LHCN-M2 (cell line): ENCODE results near the gene MT1E. TPM values are rescaled to one million over a fixed set of nuclear protein-coding genes. Genes with fewer than 3 reads are reported as not detected.
"Not testable (repeated sequence)": the region's sequence is repeated elsewhere in the genome, so short reads cannot be mapped to it uniquely, and the experiment has no call there.

Experiments used
- DNase-seq: peaks from one replicate; pipeline ENCODE4 v3.0.0-alpha.2; 2012; ENCODE audit warnings: low read depth
- total RNA-seq: library from RNA; depleted of rRNA; stranded (reverse); fragments of >200 nt; gene quantifications from 2 replicates; pipeline ENCODE4 v1.2.3, GENCODE V29; 2014; rRNA removed

The MT1E gene
- total RNA-seq, 1 experiment from 2014 or later = 733 TPM

GRCh38 chr16:56671691-56672090, 46.1 kb downstream of the MT1E start:
- DNase-seq = not testable (repeated sequence)

GRCh38 chr16:56672171-56672570, 46.6 kb downstream of the MT1E start:
- DNase-seq = not testable (repeated sequence)

- no peak for DNase-seq
Observed at GRCh38 chr16:56672761-56673536, 47.4 kb downstream of the MT1E start.

- DNase-seq = no peak
Observed at GRCh38 chr16:56673921-56674320, 48.3 kb downstream of the MT1E start.

- not testable (repeated sequence) for DNase-seq
Observed at GRCh38 chr16:56674570-56674969, 49.0 kb downstream of the MT1E start.

GRCh38 chr16:56675685-56676210, 50.2 kb downstream of the MT1E start:
- DNase-seq = no peak

Other genes starting within 250 kb of the MT1E start
- 132 and 134 TPM in 2 replicates for gene AMFR, start 200.2 kb upstream of the MT1E start, total RNA-seq
- 78.5 and 86.0 TPM in 2 replicates for gene NUDT21, start 174.4 kb upstream of the MT1E start, total RNA-seq
- 101 and 127 TPM in 2 replicates for gene OGFOD1, start 174.2 kb upstream of the MT1E start, total RNA-seq
- gene BBS2, start 105.8 kb upstream of the MT1E start, total RNA-seq = 27.1 and 37.1 TPM in 2 replicates
- gene MT4, start 60.7 kb upstream of the MT1E start, total RNA-seq = not detected in 2 replicates
- gene MT3, start 36.3 kb upstream of the MT1E start, total RNA-seq = not detected in 2 replicates
- gene MT2A, start 17.2 kb upstream of the MT1E start, total RNA-seq = 632 and 1,404 TPM in 2 replicates
- gene MT1M, start 6.9 kb downstream of the MT1E start, total RNA-seq = 2.2 and 4.2 TPM in 2 replicates
- gene MT1A, start 12.9 kb downstream of the MT1E start, total RNA-seq = 2.4 and 4.2 TPM in 2 replicates
- gene MT1B, start 26.1 kb downstream of the MT1E start, total RNA-seq = not detected in 2 replicates
- gene MT1F, start 32.2 kb downstream of the MT1E start, total RNA-seq = not detected in 2 replicates
- 1.9 TPM in 1 of 2 replicates, not detected in the other for gene MT1G, start 42.3 kb downstream of the MT1E start, total RNA-seq
- gene MT1H, start 44.0 kb downstream of the MT1E start, total RNA-seq = not detected in 2 replicates
- gene MT1X, start 56.7 kb downstream of the MT1E start, total RNA-seq = 68.7 and 172 TPM in 2 replicates
- gene NUP93, start 104.3 kb downstream of the MT1E start, total RNA-seq = 80.5 and 81.9 TPM in 2 replicates
- gene SLC12A3, start 239.4 kb downstream of the MT1E start, total RNA-seq = 0.11 TPM in 1 of 2 replicates, not detected in the other